HEK293 (cell line): ENCODE measurements around the gene IL18.

Experiments used
- CTCF ChIA-PET: fragments of 350-600 bp; formaldehyde crosslinking; extraction: SDS; loops from one replicate; lab custom pipeline; 2021; ENCODE audit warnings: antibody characterized with exemption; lab: Yijun Ruan, JAX
- POLR2A ChIA-PET: fragments of 300-600 bp; formaldehyde crosslinking; extraction: SDS; loops from one replicate; lab custom pipeline; 2020; ENCODE audit warnings: antibody characterized with exemption, inconsistent platforms; lab: Yijun Ruan, JAX
- H3K27ac ChIP-seq: fragments of 200-500 bp; sonication (Bioruptor generic); 2 replicates; pipeline ENCODE4 v1.5.1; 2014; ENCODE audit warnings: low read depth, low read length, control low read depth, inconsistent platforms; ENCODE audit errors: extremely low read depth
- H3K36me3 ChIP-seq, 2 experiments: fragments of 200-500 bp in 1 of 2; sonication (Bioruptor generic) in 1 of 2; 1 replicate in 1 of 2; 2 replicates in 1 of 2; pipeline ENCODE4 v1.5.1; 2014 to 2017; ENCODE audit warnings: inconsistent platforms in 2 of 2, low read length in 2 of 2; ENCODE audit not compliant: control insufficient read depth in 2 of 2, insufficient read depth in 1 of 2
- H3K4me1 ChIP-seq: fragments of 200-500 bp; sonication (Bioruptor generic); 2 replicates; pipeline ENCODE4 v1.5.1; 2014; ENCODE audit warnings: mild to moderate bottlenecking, low read length, inconsistent platforms; ENCODE audit not compliant: control insufficient read depth, insufficient read depth
- H3K4me3 ChIP-seq: 2 replicates; pipeline ENCODE4 v1.5.1; 2011; ENCODE audit warnings: low read depth, mild to moderate bottlenecking, control low read depth, low read length, moderate library complexity
- H3K9me3 ChIP-seq: fragments of 200-500 bp; sonication (Bioruptor generic); 2 replicates; pipeline ENCODE4 v1.5.1; 2014; ENCODE audit warnings: low read depth, low read length, inconsistent platforms; ENCODE audit not compliant: control insufficient read depth, insufficient read depth
- ATF2 ChIP-seq: fragments of 450-650 bp; formaldehyde crosslinking; IDR thresholded peaks from 2 replicates; pipeline ENCODE4 v1.5.1; 2016; ENCODE audit warnings: missing biosample characterization, missing genetic modification characterization, low read depth
- KLF7 ChIP-seq: fragments of 450-650 bp; formaldehyde crosslinking; IDR thresholded peaks from 2 replicates; pipeline ENCODE4 v1.5.1; 2016; ENCODE audit warnings: missing biosample characterization, missing genetic modification characterization, borderline replicate concordance
- KLF9 ChIP-seq: fragments of 450-650 bp; formaldehyde crosslinking; IDR thresholded peaks from 2 replicates; pipeline ENCODE4 v1.5.1; 2016; ENCODE audit warnings: missing biosample characterization, missing genetic modification characterization, low read depth
- PBX3 ChIP-seq: sonication (generic); formaldehyde crosslinking; IDR thresholded peaks from 2 replicates; pipeline ENCODE4 v1.8.1; 2022; ENCODE audit warnings: mild to moderate bottlenecking, moderate library complexity, missing genetic modification reagents
- SP2 ChIP-seq: fragments of 450-650 bp; formaldehyde crosslinking; IDR thresholded peaks from 2 replicates; pipeline ENCODE4 v1.5.1; 2016; ENCODE audit warnings: missing biosample characterization, missing genetic modification characterization
- SP3 ChIP-seq: fragments of 450-650 bp; formaldehyde crosslinking; IDR thresholded peaks from 2 replicates; pipeline ENCODE4 v1.5.1; 2016; ENCODE audit warnings: missing biosample characterization, missing genetic modification characterization
- ZBTB10 ChIP-seq: fragments of 450-650 bp; formaldehyde crosslinking; IDR thresholded peaks from 2 replicates; pipeline ENCODE4 v1.5.1; 2016; ENCODE audit warnings: missing biosample characterization, missing genetic modification characterization
- ZNF184 ChIP-seq: fragments of 450-650 bp; IDR thresholded peaks from 2 replicates; pipeline ENCODE4 v1.5.1; 2018; ENCODE audit warnings: missing biosample characterization, mild to moderate bottlenecking, missing genetic modification characterization
- ZNF2 ChIP-seq: fragments of 450-650 bp; formaldehyde crosslinking; IDR thresholded peaks from 2 replicates; pipeline ENCODE4 v1.5.1; 2016; ENCODE audit warnings: missing biosample characterization, missing genetic modification characterization
- ZNF274 ChIP-seq, 2 experiments: fragments of 200-500 bp in 1 of 2; fragments of 450-650 bp in 1 of 2; sonication (Bioruptor generic) in 1 of 2; formaldehyde crosslinking in 1 of 2; IDR thresholded peaks; 2 replicates each; pipeline versions ENCODE4 v1.5.1 to v1.6.1; 2014 to 2016; ENCODE audit warnings: borderline replicate concordance in 1 of 2, inconsistent platforms in 1 of 2, low read length in 1 of 2, missing biosample characterization in 1 of 2, missing genetic modification characterization in 1 of 2
- ZNF354C ChIP-seq: fragments of 450-650 bp; formaldehyde crosslinking; IDR thresholded peaks from 2 replicates; pipeline ENCODE4 v1.5.1; 2016; ENCODE audit warnings: missing biosample characterization, missing genetic modification characterization, low read depth, borderline replicate concordance
- ZNF37A ChIP-seq: fragments of 450-650 bp; IDR thresholded peaks from 2 replicates; pipeline ENCODE4 v1.5.1; 2018; ENCODE audit warnings: missing biosample characterization, missing genetic modification characterization
- ZNF548 ChIP-seq: fragments of 450-650 bp; formaldehyde crosslinking; IDR thresholded peaks from 2 replicates; pipeline ENCODE4 v1.5.1; 2016; ENCODE audit warnings: missing biosample characterization, missing genetic modification characterization
- ZNF585B ChIP-seq: fragments of 450-650 bp; formaldehyde crosslinking; IDR thresholded peaks from 2 replicates; pipeline ENCODE4 v1.5.1; 2016; ENCODE audit warnings: missing biosample characterization, missing genetic modification characterization
- ZNF768 ChIP-seq: fragments of 450-650 bp; formaldehyde crosslinking; IDR thresholded peaks from 2 replicates; pipeline ENCODE4 v1.5.1; 2018; ENCODE audit warnings: missing biosample characterization, mild to moderate bottlenecking, missing genetic modification characterization
- ZNF791 ChIP-seq: fragments of 450-650 bp; formaldehyde crosslinking; IDR thresholded peaks from 2 replicates; pipeline ENCODE4 v1.5.1; 2016; ENCODE audit warnings: missing biosample characterization, missing genetic modification characterization
- ZXDB ChIP-seq: fragments of 450-650 bp; formaldehyde crosslinking; IDR thresholded peaks from 2 replicates; pipeline ENCODE4 v1.5.1; 2016; ENCODE audit warnings: missing biosample characterization, missing genetic modification characterization

Gene IL18

GRCh38 chr11:112210890-112211289 lies 47.0 kb upstream of the IL18 start:
- Histone ChIP-seq H3K9me3 (no peaks in the 10 kb centered on the region), H3K36me3 (no peaks in the 10 kb centered on the region)
- TF ChIP-seq ZNF184 (tag by site-specific recombination) (no peak), ZNF585B (tag by site-specific recombination) (no peak), ATF2 (tag by site-specific recombination) (no peak), SP3 (tag by site-specific recombination) (no peak), ZXDB (tag by site-specific recombination) (no peak), ZNF548 (tag by site-specific recombination) (no peak), ZNF37A (no peak), ZNF274 (IDR thresholded peaks at IDR 0.05; ENCODE audit: low read length) (no peak), ZNF274 (tag by site-specific recombination; IDR thresholded peaks at IDR 0.05; ENCODE audit: borderline replicate concordance) (no peak), KLF7 (tag by site-specific recombination) (no peak), KLF9 (tag by site-specific recombination) (no peak), PBX3 (no peak)
- TF ChIP-seq, all 188 proteins: peak for 0
- Histone ChIP-seq H3K27ac (no peak overlapping the region), H3K4me1 (no peaks in the 10 kb centered on the region), H3K4me3 (no peak overlapping the region)
- ChIA-PET POLR2A (no interaction called here), CTCF (no interaction called here)

- no peak overlapping the region for H3K4me3 ChIP-seq
- TF ChIP-seq ZNF2 (tag by site-specific recombination) (no peak), ZNF791 (tag by site-specific recombination) (no peak)
- CTCF ChIA-PET, result interaction anchor here (2.1 kb wide), 1 partner anchor 74 kb away, joined by 6 read pairs; no protein-coding TSS in a partner anchor
- POLR2A ChIA-PET, result no interaction called here
- no peaks in the 10 kb centered on the region for H3K4me1 ChIP-seq
- no peaks in the 10 kb centered on the region for H3K9me3 ChIP-seq
- no peaks in the 10 kb centered on the region for H3K36me3 ChIP-seq
- no peak overlapping the region for H3K27ac ChIP-seq
Observed at GRCh38 chr11:112206071-112206470, 42.2 kb upstream of the IL18 start.

GRCh38 chr11:112200252-112200651 lies 36.4 kb upstream of the IL18 start:
- Histone ChIP-seq H3K9me3 (no peaks in the 10 kb centered on the region), H3K27ac (no peak overlapping the region), H3K36me3 (no peaks in the 10 kb centered on the region), H3K4me3 (no peak overlapping the region), H3K4me1 (no peaks in the 10 kb centered on the region)
- ChIA-PET CTCF (interaction anchor here (1.1 kb wide), 1 partner anchor 86 kb away, joined by 6 read pairs; no protein-coding TSS in a partner anchor), POLR2A (no interaction called here)
- no peak for TF ChIP-seq ZNF585B (tag by site-specific recombination)
- no peak for TF ChIP-seq SP2 (tag by site-specific recombination)
- no peak for TF ChIP-seq ZBTB10 (tag by site-specific recombination)
- no peak for TF ChIP-seq ZNF354C
- TF ChIP-seq ZNF768, result no peak
